Cardiac fibroblast (primary cell): ENCODE results near the gene USP34.

Experiments used
- DNase-seq, 2 donors: peaks; one replicate each; pipeline versions ENCODE4 v3.0.0 to v3.0.0-alpha.2; 2010; ENCODE audit warnings: low read depth in 2 of 2
- H3K4me3 ChIP-seq, 2 donors: replicated peaks in 1 of 2; 1 replicate in 1 of 2; 2 replicates in 1 of 2; pipeline ENCODE4 v1.5.1; 2011; ENCODE audit warnings: low read depth in 2 of 2, low read length in 2 of 2, mild to moderate bottlenecking in 2 of 2, moderate library complexity in 1 of 2
- TF ChIP-seq, protein P1 (sequence below): IDR thresholded peaks from one replicate; pipeline ENCODE4 v1.5.1; 2011; ENCODE audit warnings: low read depth, mild to moderate bottlenecking, low read length, inconsistent platforms

Gene USP34

DNA sequence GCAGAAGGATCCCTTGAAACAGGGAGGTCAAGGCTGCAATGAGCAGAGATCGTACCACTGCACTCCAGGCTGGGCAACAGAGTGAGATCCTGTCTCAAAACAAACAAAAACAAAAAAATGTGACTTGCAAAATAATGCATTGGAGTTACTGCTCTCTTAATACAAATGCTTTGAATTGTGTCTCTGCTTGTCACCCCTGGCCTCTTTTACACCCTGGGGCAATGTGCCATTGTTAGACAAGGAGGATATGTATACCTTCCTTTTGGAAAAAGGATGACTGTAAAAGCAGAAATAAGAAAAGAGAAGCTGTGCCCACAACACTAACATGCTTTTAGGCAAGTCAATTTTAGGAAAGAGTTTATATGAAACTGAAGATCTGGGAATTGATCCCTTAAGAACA, 329.7 kb downstream of the USP34 start:
- no peak overlapping the region for H3K4me3 ChIP-seq
- TF ChIP-seq, protein P1, sequence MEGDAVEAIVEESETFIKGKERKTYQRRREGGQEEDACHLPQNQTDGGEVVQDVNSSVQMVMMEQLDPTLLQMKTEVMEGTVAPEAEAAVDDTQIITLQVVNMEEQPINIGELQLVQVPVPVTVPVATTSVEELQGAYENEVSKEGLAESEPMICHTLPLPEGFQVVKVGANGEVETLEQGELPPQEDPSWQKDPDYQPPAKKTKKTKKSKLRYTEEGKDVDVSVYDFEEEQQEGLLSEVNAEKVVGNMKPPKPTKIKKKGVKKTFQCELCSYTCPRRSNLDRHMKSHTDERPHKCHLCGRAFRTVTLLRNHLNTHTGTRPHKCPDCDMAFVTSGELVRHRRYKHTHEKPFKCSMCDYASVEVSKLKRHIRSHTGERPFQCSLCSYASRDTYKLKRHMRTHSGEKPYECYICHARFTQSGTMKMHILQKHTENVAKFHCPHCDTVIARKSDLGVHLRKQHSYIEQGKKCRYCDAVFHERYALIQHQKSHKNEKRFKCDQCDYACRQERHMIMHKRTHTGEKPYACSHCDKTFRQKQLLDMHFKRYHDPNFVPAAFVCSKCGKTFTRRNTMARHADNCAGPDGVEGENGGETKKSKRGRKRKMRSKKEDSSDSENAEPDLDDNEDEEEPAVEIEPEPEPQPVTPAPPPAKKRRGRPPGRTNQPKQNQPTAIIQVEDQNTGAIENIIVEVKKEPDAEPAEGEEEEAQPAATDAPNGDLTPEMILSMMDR, result no peak
- DNase-seq, result no peak

DNA sequence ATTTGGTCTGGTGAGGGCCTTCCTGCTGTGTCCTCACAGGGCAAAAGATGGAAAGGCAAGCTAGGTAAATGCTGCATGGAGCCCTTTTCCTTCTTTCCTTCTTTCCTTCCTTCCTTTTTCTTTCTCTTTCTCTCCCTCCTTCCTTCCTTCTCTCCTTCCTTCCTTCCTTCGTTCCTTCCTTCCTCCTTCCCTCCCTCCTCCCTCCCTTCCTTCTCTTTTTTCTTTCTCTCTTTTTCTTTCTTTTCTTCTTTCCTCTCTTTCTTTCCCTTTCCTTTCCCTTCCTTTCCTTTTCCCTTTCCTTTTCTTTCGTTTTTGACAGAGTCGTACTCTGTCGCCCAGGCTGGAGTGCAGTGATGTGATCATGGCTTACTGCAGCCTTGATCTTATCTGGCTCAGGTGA, 332.0 kb downstream of the USP34 start:
- TF ChIP-seq, protein P1, result no peak
- no peak overlapping the region for H3K4me3 ChIP-seq
- DNase-seq, result no peak
